ENCODE data around the gene POFUT1.
"Not testable (repeated sequence)": the region's sequence is repeated elsewhere in the genome, so short reads cannot be mapped to it uniquely, and the experiment has no call there.

POFUT1 gene

DNA sequence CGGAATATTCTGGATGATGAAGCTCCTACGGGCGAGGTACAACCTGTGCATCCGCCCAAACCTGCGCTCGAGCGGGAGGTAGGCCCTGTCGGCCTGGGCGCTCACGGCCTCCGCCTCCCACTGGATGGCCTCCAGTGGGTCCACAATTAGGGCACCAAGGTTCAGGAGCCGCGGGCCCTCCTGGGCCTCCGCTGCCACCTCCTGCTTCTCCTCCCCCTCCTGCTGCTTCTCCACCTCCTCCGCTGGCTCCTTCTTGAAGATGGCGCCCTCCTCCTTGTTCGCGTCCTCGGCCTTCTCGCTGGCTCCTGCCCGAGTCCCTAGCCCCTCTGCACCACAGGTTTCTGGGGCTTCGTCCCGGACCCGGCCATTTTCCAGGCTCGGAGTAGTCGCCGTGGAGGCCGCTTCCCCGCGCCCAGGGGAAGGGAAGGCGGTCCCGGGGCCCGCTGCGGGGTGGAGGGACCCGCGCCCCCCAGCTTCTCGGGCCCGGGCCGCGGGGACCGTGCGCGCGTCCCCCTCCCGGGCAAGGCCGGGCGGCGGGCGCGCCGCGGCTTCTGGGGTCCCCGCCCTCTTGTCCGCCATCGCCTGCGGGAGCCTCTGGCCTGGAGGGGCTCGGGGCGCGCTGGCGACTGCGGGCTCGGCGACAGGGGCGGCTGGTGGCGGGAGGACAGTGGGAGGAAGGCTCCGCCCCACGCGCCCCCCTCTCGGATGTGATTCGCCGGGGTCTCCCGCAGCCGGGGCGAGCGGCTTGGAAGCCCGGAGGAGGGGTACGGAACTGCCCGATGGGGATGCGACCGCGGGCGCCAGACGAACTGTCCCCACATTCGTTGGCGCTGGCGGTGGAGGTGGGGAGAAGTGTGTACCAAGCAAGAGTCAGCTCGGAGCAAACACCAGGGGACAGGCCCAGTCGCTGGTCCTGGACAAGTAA lies 17.7 kb upstream of the POFUT1 start:
- DNase-seq: peak; percentile 47

DNA sequence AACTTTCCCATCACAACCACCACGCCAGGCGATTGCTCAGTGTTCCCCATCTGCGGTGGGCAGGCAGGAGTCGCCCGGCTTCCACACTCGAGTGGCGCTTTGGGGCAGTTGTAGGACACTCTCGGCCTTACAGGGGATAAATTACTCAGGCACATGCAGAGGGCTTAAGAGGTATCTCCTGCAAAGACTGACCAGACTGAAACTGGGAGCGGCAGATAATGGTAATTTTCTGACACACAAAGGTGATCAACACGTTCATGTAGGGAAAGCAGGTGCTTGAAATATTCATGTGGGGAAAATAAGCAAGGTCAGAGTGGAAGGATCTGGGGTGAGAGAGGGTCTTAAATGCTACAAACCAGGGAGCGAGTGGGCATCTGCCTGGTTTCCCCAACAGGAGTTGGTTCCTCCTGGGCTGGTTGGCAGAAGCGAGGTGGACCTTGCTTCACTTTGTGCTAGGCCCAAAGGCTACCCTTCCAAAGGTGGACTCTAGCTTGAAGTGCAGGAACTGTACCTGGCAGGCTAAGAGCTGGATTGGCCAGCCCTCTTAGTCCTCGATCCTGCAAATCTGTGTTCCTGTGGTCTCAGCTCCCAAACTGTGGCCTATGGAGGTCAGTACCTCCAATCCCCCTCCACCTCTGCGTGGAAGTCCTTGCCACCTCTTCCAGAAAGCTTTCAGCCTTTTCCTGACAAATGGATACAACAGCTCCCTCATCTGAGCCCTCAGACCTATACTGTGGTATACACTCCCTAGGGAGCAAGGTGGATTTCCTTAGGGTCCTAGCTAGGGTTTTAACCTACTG lies 16.9 kb upstream of the POFUT1 start:
- DNase-seq: no peak

DNA sequence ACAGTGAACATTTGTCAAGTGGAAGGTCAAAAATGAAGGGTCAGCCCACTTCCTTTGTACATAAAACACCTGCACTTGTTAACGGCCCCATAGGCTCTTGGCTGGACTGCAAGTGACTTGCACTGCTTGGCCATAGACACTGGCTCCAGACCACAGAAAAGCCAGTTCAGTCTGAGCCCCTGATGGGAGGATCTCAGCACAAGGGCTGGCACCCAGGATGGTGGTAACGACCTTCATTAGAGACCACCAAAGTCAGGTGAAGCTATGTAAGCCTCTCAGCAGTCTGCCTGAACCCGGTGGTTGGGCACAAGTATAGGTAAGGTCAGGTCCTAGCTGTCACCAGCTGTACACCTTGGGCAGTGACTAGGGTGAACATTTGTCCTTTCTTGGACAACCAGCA lies 16.3 kb upstream of the POFUT1 start:
- DNase-seq: no peak

DNA sequence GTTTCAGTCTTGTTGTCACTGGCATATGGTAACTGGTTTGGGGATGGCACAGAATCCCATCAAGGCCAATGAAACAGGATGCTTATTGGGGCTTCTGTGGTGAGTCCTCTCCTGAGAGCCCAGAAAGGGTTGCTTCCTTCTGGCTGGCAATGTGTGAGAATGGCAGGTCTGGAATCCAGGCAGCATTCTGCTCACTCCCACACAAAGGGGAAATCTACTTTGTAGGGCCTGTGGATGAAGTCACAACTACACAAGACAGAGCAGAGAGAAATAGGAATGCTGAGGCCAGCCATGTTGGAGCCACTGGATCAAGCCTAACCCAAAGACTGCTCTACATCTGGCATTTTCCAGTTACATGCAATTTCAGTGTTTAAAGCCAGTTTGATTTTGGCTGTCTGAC lies 15.8 kb upstream of the POFUT1 start:
- DNase-seq: no peak

DNA sequence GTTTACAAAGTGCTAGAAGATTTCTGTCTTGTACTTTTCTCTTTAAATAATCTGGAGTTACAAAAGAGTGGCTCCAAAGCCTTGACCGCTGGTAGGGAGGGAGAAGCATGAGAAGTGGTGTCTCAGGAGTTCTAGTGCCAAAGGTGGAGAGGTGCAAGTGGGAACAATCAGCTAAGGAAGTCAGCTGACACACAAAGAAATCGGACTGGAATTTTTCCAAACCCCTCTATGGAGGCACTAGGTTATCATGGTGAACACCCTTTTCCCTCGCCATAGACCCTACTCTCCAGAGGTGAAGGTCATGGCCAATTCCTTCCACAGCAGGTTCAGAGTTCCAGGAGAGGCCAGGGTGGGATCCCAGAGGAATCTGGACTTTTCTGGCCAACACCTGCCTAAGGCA lies 15.0 kb upstream of the POFUT1 start:
- DNase-seq: no peak

DNA sequence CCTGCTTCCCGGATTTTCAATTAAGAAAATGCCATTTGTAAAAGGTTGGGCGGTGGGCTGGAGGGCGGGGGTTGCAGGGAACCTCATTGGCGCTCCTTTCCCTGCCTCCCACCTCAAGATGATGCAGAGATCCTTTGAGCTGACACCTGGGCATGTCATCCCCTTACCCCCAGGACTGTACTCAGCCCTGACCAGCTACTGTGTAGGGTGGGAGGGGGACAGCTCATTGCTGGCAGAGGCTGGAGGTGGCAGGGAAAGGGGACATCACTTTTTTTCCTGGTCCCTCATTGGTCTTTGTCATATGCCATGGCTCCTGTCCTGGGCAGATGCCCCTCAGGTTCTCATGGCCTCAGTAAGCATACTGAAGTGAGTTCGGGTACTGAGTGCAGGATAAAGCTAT lies 14.3 kb upstream of the POFUT1 start:
- DNase-seq: not testable (repeated sequence)

DNA sequence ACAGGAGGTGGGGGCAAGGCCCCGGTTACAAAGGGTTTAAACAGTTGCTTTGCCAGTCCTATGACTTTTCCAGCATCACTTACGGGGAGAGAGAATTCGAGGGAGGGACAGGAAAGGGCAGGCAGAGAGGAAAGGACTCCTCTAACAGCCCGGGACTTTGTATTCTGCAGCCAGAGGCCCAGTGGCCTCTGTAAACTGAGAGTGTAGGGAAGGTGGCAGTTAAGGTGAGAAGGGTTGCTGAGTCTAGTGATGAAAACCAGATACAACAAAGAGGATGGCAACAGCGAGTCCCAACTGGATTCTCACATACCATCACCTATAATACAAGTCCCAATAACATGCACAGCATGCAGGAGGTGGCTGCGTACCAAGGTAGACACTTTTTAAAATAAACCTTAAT lies 13.7 kb upstream of the POFUT1 start:
- no peak for DNase-seq

DNA sequence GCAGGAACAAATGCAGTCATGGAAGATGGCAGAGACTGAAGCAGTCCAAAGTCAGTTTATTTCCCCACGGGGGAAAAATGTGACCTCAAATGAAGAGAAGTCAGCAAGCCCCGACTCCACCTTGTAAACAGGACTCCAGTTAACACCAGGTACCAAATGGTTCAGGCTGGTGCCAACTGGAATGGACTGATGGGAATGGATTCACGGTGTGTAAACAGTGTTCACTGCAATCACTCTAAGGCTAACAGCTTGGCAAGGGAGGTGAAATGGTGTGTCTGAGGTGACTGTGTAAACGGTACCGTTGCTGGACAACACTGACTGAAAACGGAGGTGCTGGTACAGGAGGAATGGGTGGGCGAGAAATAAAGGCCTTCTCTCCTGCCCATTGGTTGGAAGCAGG lies 12.1 kb upstream of the POFUT1 start:
- DNase-seq: no peak

DNA sequence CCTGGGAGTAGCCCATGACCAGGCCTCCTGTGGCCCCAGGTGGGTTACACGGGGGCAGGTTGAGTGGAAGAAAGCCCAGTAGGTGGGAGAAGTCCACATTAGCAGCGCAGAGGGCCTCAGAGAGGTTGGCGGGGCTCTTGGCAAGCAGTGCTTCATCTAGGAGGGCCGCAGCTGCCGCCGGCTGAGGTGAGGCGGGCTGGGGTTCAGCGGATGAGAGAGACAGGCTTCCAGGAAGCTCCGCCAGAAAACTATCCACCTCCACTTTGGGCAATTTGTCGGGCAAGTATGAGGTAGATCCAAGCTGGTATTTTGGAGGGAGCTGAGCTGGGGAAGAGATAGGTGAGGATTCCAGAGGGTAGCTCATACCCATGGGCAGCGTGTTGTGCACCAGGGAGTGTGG lies 11.1 kb upstream of the POFUT1 start:
- DNase-seq: not testable (repeated sequence)

DNA sequence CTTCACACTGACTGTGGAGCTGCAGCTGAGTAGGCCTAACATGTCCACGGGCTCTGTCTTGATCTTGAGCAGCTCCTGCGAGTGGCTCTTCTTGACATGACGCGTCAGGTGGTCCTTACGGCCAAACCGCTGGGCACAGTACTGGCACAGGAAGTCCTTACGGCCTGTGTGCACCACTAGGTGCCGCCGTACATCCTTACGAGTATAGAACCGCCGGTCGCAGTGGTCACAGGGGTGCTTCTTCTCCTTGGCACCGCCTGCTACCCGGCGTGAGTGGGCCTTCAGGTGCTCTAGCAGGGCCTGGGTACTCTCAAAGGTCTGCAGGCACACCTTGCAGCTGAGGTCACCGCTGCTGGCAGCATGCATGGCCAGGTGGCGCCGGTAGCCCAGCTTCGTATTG lies 10.5 kb upstream of the POFUT1 start:
- not testable (repeated sequence) for DNase-seq

DNA sequence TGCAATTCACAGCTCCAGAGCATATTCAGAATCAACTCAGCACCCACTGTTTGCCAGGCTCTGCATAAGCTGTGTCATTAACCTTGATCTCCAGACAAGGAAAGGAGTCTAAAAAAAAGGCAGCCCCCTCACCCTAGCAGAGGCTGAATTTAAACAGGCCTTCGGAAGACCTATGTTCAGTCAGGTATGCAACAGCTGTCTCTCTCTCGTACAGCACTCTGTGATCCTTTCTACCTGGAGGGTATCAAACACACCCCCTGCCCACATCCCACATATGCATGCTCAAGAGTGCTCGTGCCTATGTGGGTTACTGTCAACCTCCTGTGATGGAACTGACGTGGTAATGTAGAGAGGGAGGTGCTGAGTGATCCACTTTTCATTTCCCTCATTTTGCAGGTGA lies 8.7 kb upstream of the POFUT1 start:
- no peak for DNase-seq

DNA sequence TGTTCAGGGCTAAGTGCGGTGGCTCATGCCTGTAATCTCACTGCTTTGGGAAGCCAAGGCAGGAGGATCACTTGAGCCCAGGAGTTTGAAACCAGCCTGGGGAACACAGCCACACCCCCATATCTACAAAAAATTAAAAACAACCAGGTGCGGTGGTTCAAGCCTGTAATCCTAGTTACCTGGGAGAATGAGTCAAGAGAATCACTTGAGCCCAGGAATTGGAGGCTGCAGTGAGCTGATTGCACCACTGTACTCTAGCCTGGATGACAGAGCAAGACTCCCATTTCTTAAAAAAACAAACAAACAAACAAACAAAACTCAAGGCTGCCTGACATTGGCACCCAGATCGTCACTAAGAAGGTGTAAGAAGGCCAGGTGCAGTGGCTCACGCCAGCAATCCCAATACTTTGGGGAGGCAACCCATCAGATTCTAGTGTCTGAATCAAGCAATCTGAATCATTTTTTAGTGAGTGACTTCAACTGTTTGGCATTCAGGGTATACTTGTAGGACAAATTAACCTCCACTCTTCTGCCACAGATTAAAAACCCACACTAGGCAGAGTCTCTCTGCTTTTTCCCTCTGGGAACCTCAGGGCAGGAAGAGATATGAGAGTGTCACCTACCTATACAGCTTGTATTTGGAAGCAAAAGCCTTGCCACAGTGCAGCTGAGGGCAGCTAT lies 6.2 kb upstream of the POFUT1 start:
- DNase-seq: no peak

DNA sequence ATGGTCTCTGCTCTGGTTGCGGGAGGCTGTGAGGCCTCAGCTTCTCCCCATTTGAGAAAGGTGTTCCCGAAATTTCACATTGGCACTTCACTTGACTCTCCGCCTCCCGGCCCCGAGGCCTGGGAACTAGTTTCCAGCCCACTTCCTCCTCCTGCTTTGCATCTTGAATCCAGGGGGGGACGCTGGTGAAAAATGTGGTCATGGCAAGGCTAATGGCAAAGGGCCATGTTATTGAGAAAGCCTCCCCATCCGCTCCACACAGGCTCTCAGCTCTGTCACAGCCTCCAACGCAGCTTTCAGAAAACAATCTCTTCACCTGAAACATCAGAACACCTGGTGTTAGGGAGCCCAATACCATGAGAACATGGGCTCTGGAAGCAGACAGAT lies 5.7 kb upstream of the POFUT1 start:
- no peak for DNase-seq

DNA sequence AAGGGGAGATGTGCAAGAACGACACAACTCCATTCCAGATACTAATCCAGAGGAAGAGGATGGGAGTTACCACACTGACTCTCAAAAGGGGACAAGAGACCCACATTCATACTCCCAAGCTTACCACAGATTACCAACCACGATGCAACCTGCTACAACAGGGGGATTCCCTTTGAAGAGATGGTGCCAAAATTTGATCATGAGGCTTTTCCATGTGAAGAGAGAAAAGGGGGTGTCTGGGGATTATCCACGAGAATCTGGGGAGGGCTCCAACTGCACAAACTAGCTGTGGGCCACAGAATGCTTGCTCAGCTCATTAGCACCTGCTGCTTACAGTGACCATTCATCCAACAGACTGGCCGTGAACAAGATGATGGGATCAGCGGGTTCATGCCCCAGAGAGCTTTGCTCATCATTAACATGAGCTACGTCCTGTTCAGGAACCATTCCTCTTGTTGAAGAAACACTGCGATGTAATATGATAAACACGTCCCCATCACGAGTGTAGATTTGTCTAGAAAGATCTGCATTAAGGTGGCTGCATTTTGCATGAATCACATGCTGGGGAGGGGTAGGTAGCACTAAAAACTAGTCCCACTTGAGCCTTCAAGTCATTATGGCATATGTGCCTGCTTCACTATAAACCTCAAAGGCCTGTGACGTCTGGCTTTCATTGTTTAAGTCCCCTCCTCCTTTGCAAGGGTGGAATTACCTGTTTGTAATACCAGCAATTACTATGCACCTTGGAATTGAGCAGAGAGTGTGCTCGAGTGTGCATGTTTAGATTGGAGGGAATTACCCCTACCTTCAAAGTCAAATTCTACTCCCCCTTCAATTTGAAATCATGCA lies 4.1 kb upstream of the POFUT1 start:
- DNase-seq: no peak

DNA sequence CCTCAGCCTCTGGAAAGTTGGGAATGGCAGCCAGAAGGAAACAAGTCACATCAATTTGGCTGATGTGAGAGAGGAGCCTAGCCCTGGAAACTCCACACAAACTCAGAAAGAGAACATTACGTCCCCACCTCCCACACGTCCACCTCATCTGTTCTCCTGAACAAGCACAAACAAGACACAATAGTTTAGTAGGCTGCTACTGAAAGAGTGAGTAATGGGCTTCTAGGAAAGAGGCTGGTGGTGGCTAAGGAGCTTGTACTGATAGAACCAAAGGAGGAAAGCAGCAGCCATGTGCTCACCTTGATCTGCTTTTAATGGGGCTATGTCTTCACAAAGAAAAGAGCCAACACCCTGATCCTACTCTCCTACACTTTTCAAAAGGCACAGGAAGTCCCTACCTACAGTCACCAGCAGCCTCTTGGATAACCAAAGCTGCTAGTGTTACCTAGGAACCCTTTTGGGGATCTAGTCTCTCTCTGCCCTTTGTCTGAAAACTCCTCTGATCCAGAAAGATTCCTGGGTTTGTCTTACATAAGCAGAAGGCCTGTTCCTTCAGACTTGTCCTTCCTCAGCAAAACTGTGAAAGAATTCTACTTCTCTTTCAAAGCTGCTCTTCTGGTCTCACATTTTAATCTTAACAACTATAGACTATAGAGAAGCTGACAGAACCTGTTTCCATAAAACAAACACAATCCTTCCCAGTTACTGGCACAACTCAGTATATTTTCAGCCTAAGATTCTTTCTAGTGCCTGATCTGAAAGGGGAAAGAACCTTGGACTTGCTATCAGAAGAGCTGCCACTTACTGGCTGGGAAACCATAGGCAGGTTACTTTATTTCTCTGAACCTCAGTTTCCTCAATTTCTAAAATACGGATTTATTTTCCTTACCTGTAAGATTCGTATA lies 3.2 kb upstream of the POFUT1 start:
- no peak for DNase-seq

DNA sequence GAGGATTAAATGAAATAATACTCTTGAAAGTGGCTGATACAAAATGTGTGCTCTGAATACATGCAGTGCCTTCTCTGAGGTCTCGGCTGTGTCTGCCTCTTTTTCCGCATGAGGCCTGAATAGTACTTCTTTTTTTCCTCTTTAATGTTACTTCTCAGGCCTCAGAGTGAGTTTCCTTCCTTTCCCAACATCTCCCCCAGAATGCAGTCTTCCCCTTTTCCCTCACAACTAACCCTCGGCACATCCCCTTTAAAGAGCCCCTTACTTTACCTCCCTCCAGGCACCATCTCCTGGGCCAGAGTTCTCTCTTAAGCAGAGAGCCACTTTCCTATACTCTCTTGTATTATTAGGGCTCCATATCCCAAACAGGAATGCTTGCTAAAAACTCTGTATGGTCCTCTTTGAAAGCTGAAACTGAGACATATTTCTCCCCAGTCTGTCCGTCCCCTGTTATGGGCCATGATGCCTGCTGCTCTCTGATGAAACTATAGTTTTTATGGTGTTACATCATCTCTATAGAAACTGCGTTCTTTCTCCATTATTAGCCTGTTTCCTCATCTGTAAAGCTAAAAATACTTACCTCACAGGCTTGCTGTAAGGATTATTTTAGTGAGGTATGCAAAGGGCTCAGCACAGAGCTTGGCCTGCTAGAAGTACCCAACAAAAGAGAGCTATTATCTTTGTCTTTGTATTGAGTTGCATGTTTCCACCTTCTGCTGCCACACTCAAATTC lies 2.4 kb upstream of the POFUT1 start:
- no peak for DNase-seq

DNA sequence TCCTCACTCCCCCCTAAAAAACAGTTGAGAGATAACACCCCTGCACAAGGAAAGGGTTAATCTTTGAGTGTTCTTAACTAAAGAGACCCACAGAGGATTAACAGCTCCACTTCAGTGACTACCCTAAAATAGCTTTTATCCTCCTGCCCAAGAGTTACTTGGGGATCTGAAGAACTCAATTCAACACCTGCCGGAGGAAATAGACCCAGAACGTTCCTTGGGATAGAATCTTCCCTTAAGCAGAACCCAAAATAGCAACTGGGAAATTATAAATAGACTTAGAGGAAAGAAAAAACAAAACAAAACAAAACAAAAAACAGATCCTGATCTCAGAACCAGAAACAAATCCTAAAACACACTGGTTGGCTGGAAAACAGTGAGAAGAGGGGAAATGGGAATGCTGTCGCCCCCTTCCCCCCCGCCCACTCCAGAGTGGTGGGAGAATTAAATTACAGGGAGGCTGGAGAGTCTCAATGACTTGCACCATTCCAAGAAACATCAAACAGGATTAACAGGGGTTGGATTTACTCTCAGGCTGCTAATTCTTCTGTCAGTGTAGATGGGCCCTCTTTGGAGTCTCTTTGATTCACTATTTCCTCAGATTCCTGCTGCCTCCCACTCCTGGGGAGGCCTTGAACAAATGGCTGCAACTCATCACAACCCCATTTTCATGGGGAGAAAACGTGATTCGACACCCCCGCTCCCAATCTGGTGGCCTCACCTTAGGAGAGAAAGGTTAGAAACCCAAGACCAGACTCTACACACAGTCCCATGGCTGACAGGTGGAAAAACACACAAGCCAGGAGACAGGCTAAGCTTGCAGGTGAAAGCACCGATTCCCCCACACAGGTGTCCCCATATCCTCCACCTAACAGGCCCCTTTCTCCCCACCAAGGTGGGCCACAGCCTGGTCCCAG lies 1.6 kb upstream of the POFUT1 start:
- no peak for DNase-seq

DNA sequence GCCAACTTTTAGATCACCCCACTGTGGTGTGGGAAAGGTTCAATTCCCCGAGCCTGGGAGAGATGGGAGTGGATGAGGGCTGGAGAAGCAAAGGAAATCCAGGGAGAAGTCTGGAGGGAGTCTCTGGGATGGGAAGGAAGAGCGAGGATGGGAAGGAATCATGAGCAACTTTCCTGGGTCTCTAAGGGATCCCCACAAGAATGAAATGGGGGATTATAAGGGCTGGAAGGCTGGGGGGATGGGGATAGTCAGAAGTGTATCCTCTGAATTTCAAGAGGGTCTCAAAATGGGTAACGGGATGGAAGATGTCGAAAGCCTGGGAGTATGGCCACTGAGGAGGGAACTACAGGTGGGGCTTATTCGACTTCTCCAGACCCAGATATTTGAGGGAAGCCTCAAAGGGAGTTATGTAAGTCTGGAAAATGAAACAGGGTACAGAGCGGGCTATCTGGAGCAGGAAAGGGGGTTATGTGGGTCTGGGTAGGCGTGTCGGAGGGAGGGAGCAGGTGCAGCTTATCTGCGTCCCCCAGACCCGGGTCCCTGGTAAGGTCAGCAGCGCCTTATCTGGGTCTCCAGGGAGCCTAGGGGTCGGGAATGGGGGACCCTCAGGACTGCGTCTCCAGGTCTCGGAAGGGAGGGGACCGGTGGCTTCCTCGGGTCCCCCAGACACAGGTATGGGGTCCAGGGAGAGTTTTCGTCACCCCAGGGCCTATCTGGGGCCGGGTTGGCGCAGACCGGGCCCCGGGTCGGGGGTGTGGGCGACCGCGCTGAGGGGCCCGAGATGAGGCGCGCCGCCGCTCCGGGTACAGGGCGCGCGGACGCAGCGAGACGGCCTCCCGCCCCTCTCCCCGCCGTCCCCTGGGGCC lies 687 bp upstream of the POFUT1 start:
- DNase-seq: no peak

Data from activated CD8-positive, alpha-beta memory T cell treated with anti-CD3 and anti-CD28 coated beads, Interleukin-2, amount 50 U/mL, for 4 hours (primary cell).